Body of pancreas (tissue), 4 donors: ENCODE results near the gene GALNT8. TPM values are rescaled to one million over a fixed set of nuclear protein-coding genes. Genes with fewer than 3 reads are reported as not detected.

Experiments
- ATAC-seq: fragments of 150-250 bp; one replicate; pipeline ENCODE4 v1.9.1; 2016
- DNase-seq, 4 donors: peaks; one replicate each; pipeline ENCODE4 v3.0.0-alpha.2; 2019
- H3K27ac ChIP-seq, 4 donors: fragments of 200-600 bp; sonication (generic); 1 replicate in 3 of 4; 2 replicates in 1 of 4; pipeline versions ENCODE4 v1.5.1 to v1.6.1; 2016 to 2019; ENCODE audit warnings: mild to moderate bottlenecking in 1 of 4, mixed read lengths in 1 of 4, moderate library complexity in 1 of 4
- H3K27me3 ChIP-seq, 2 donors: fragments of 200-600 bp; sonication (generic); one replicate each; pipeline ENCODE4 v1.6.0; 2016; ENCODE audit warnings: mild to moderate bottlenecking in 1 of 2
- H3K36me3 ChIP-seq, 2 donors: fragments of 200-600 bp; sonication (generic); replicated peaks in 1 of 2; 2 replicates each; pipeline ENCODE4 v1.5.1; 2016; ENCODE audit warnings: low read depth in 2 of 2; ENCODE audit not compliant: insufficient read depth in 1 of 2
- H3K4me1 ChIP-seq: fragments of 200-600 bp; sonication (generic); one replicate; pipeline ENCODE4 v1.6.0; 2016
- H3K4me3 ChIP-seq, 2 donors: fragments of 200-600 bp; sonication (generic); 1 replicate in 1 of 2; 2 replicates in 1 of 2; pipeline ENCODE4 v1.5.1; 2016 to 2019
- H3K9me3 ChIP-seq, 3 donors: fragments of 200-600 bp; sonication (generic); 1 replicate in 2 of 3; 2 replicates in 1 of 3; pipeline ENCODE4 v1.5.1; 2016
- POLR2A ChIP-seq, 3 donors: fragments of 450-650 bp; IDR thresholded peaks; one replicate each; pipeline ENCODE4 v1.6.1; 2016; ENCODE audit warnings: antibody characterized with exemption in 3 of 3, mild to moderate bottlenecking in 2 of 3
- WGBS, 2 donors: methylation state at CpG; one replicate each; pipeline ENCODE4 v1.1.5; 2017; 5-methylcytosine and 5-hydroxymethylcytosine counted together
- intact Hi-C: fragments of 100-400 bp; cut with DNase I; formaldehyde crosslinking; loops from one replicate; pipeline ENCODE4 v1.15.1; 2023
- total RNA-seq, 2 donors: library from RNA; depleted of rRNA; stranded (reverse); fragments of >200 nt; gene quantifications; one replicate each; pipeline ENCODE4 v1.1.0, GENCODE V29; 2016
- TF ChIP-seq, protein P1 (sequence below), 7 experiments: fragments of 450-650 bp in 4 of 7; fragments of 200-600 bp in 3 of 7; sonication (generic) in 3 of 7; IDR thresholded peaks; one replicate each; pipeline ENCODE4 v1.5.1; 2016 to 2019; ENCODE audit warnings: antibody characterized with exemption in 7 of 7

GALNT8 gene
- total RNA-seq, 2 donors from 2014 or later, result 0.52 to 1.3 TPM

- intact Hi-C loops, result no loop called here
- DNase-seq, result peak in 1 of 4 donors; percentile 11
- H3K27me3 ChIP-seq, result no peaks in the 10 kb centered on the region
These were observed 88.8 kb downstream of the GALNT8 start for GRCh38 chr12:4809013-4809448.

DNA sequence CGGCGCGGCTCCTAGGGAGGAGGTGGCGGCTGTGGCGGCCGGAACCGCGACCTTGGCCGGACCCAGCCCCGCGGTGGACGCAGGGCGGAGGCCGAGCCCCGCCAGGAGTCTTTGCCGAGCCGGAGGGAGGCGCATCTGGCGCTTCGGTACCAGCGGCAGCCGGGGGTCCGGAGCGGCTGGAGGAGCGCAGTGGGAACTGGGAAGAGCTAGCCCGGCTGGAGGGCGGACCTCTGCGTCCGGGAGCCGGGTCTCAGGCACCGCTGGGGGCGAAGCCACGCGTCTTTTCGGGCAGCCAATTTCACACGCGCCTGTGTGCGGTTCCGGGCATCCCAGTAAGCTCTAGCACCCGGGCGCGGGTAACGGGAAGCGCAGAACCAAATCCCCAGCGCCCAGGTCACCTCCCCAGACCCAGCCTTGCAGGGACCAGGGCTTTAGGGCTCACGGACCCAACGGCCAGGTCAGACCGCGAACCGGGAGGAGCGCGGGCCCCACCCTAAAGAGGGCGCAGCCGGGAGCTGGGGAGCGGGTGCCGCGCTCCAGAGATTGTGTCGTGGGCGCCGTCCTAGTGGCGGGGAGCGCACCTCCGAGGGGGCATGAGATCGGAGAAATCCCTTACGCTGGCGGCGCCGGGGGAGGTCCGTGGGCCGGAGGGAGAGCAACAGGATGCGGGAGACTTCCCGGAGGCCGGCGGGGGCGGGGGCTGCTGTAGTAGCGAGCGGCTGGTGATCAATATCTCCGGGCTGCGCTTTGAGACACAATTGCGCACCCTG lies 89.4 kb downstream of the GALNT8 start:
- H3K9me3 ChIP-seq, result no peaks in the 10 kb centered on the region
- 1% methylated on average over 76 of the region's 80 CpGs; no CpG with 5 or more reads in 1 of the 2 donors for WGBS, 2 donors
- ATAC-seq (peak; percentile 27), DNase-seq (no peak)
- TF ChIP-seq POLR2A (IDR thresholded peaks at IDR 0.05), result no peak
- TF ChIP-seq, protein P1, sequence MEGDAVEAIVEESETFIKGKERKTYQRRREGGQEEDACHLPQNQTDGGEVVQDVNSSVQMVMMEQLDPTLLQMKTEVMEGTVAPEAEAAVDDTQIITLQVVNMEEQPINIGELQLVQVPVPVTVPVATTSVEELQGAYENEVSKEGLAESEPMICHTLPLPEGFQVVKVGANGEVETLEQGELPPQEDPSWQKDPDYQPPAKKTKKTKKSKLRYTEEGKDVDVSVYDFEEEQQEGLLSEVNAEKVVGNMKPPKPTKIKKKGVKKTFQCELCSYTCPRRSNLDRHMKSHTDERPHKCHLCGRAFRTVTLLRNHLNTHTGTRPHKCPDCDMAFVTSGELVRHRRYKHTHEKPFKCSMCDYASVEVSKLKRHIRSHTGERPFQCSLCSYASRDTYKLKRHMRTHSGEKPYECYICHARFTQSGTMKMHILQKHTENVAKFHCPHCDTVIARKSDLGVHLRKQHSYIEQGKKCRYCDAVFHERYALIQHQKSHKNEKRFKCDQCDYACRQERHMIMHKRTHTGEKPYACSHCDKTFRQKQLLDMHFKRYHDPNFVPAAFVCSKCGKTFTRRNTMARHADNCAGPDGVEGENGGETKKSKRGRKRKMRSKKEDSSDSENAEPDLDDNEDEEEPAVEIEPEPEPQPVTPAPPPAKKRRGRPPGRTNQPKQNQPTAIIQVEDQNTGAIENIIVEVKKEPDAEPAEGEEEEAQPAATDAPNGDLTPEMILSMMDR (IDR thresholded peaks at IDR 0.05), result no peak
- peaks cover 12% of the 10 kb centered on the region for H3K4me1 ChIP-seq
- no peak overlapping the region for H3K4me3 ChIP-seq
- no peak overlapping the region for H3K27ac ChIP-seq
- intact Hi-C loops, result no loop called here
- no peaks in the 10 kb centered on the region for H3K36me3 ChIP-seq
- no peaks in the 10 kb centered on the region for H3K27me3 ChIP-seq

More at GRCh38 chr12:4809013-4809448, 88.8 kb downstream of the GALNT8 start:
- no peak overlapping the region for H3K27ac ChIP-seq
- H3K9me3 ChIP-seq, result no peaks in the 10 kb centered on the region
- peaks cover 12% of the 10 kb centered on the region for H3K4me1 ChIP-seq
- no peaks in the 10 kb centered on the region for H3K36me3 ChIP-seq
- no peak for ATAC-seq
- TF ChIP-seq, protein P1 (IDR thresholded peaks at IDR 0.05), result no peak
- no peak for TF ChIP-seq POLR2A (IDR thresholded peaks at IDR 0.05)
- no peak overlapping the region for H3K4me3 ChIP-seq
- WGBS, 2 donors, result 1 to 2% methylated on average over 14 to 35 of the region's 35 CpGs

DNA sequence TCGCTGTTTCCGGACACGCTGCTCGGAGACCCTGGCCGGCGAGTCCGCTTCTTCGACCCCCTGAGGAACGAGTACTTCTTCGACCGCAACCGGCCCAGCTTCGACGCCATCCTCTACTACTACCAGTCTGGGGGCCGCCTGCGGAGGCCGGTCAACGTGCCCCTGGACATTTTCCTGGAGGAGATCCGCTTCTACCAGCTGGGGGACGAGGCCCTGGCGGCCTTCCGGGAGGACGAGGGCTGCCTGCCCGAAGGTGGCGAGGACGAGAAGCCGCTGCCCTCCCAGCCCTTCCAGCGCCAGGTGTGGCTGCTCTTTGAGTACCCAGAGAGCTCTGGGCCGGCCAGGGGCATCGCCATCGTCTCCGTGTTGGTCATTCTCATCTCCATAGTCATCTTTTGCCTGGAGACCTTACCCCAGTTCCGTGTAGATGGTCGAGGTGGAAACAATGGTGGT lies 90.0 kb downstream of the GALNT8 start:
- Histone ChIP-seq H3K36me3 (no peaks in the 10 kb centered on the region), H3K9me3 (no peaks in the 10 kb centered on the region), H3K4me1 (peaks cover 12% of the 10 kb centered on the region), H3K27me3 (no peaks in the 10 kb centered on the region), H3K4me3 (no peak overlapping the region), H3K27ac (no peak overlapping the region)
- TF ChIP-seq, protein P1 (IDR thresholded peaks at IDR 0.05), result no peak
- TF ChIP-seq POLR2A (IDR thresholded peaks at IDR 0.05), result no peak
- ATAC-seq, result no peak
- intact Hi-C loops, result no loop called here
- DNase-seq, result no peak
- 17% methylated on average over 34 of the region's 34 CpGs; no CpG with 5 or more reads in 1 of the 2 donors for WGBS, 2 donors

- intact Hi-C loops, result no loop called here
- H3K9me3 ChIP-seq, result no peaks in the 10 kb centered on the region
- H3K4me1 ChIP-seq, result peaks cover 12% of the 10 kb centered on the region
- no peaks in the 10 kb centered on the region for H3K36me3 ChIP-seq
- ATAC-seq, result no peak
- H3K27ac ChIP-seq, result no peak overlapping the region
- no peak for DNase-seq
- H3K27me3 ChIP-seq, result no peaks in the 10 kb centered on the region
- H3K4me3 ChIP-seq, result no peak overlapping the region
- TF ChIP-seq, protein P1 (IDR thresholded peaks at IDR 0.05), result no peak
- no peak for TF ChIP-seq POLR2A (IDR thresholded peaks at IDR 0.05)
- WGBS, 2 donors, result 55 to 67% methylated on average over 4 of the region's 4 CpGs
These were observed 92.6 kb downstream of the GALNT8 start for GRCh38 chr12:4812624-4813327.
